MM.1S (cell line): ENCODE measurements around the gene PCED1B.

ENCODE experiments used
- DNase-seq: peaks from one replicate; pipeline ENCODE4 v3.0.0-alpha.2; 2015
- H2AFZ ChIP-seq: fragments of 300-600 bp; sonication (generic); 2 replicates; pipeline ENCODE4 v1.6.0; 2016; ENCODE audit warnings: antibody characterized with exemption, low read length
- H3F3A ChIP-seq: fragments of 300-600 bp; sonication (generic); 2 replicates; pipeline ENCODE4 v1.6.1; 2016; ENCODE audit warnings: mild to moderate bottlenecking, antibody characterized with exemption, low read length, moderate library complexity, mixed read lengths; ENCODE audit not compliant: insufficient read depth
- H3K27ac ChIP-seq: fragments of 300-600 bp; sonication (generic); 2 replicates; pipeline ENCODE4 v1.5.1; 2016; ENCODE audit warnings: mild to moderate bottlenecking, low read length
- H3K27me3 ChIP-seq: fragments of 300-600 bp; sonication (generic); replicated peaks from 2 replicates; pipeline ENCODE4 v1.6.0; 2016; ENCODE audit warnings: low read length; ENCODE audit not compliant: insufficient read depth
- H3K36me3 ChIP-seq: fragments of 300-600 bp; sonication (generic); replicated peaks from 2 replicates; pipeline ENCODE4 v1.6.1; 2016; ENCODE audit warnings: mild to moderate bottlenecking, low read length, mixed read lengths; ENCODE audit not compliant: insufficient read depth
- H3K4me1 ChIP-seq: fragments of 300-600 bp; sonication (generic); 2 replicates; pipeline ENCODE4 v1.6.1; 2016; ENCODE audit warnings: low read length, mixed read lengths
- H3K4me2 ChIP-seq: fragments of 300-600 bp; sonication (generic); 2 replicates; pipeline ENCODE4 v1.6.0; 2016; ENCODE audit warnings: low read depth, low read length
- H3K4me3 ChIP-seq: fragments of 300-600 bp; sonication (generic); 2 replicates; pipeline ENCODE4 v1.5.1; 2016; ENCODE audit warnings: low read length, mixed read lengths
- H3K79me2 ChIP-seq: fragments of 300-600 bp; sonication (generic); 2 replicates; pipeline ENCODE4 v1.6.1; 2016; ENCODE audit warnings: mixed run types, low read length, mixed read lengths
- H3K9ac ChIP-seq: fragments of 300-600 bp; sonication (generic); 2 replicates; pipeline ENCODE4 v1.6.1; 2016; ENCODE audit warnings: low read length, mixed read lengths
- H3K9me2 ChIP-seq: fragments of 300-600 bp; sonication (generic); replicated peaks from 2 replicates; pipeline ENCODE4 v1.6.1; 2016; ENCODE audit warnings: mild to moderate bottlenecking, low read length, mixed read lengths; ENCODE audit not compliant: insufficient read depth
- H3K9me3 ChIP-seq: fragments of 300-600 bp; sonication (generic); replicated peaks from 2 replicates; pipeline ENCODE4 v1.6.1; 2016; ENCODE audit warnings: mild to moderate bottlenecking, low read length, mixed read lengths; ENCODE audit not compliant: insufficient read depth
- H4K20me1 ChIP-seq: fragments of 300-600 bp; sonication (generic); 2 replicates; pipeline ENCODE4 v1.6.1; 2016; ENCODE audit warnings: mild to moderate bottlenecking, low read length, moderate library complexity, mixed read lengths; ENCODE audit not compliant: insufficient read depth
- CTCF ChIP-seq: fragments of 300-600 bp; sonication (generic); IDR thresholded peaks from 2 replicates; pipeline ENCODE4 v1.5.1; 2016; ENCODE audit warnings: antibody characterized with exemption, low read length, mixed read lengths
- EZH2 ChIP-seq: fragments of 300-600 bp; sonication (generic); optimal IDR thresholded peaks from 2 replicates; pipeline ENCODE3; 2017; ENCODE audit warnings: low read depth, mild to moderate bottlenecking, antibody characterized with exemption, low read length, mixed read lengths
- EZH2phosphoT487 ChIP-seq: fragments of 300-600 bp; sonication (generic); IDR thresholded peaks from 2 replicates; pipeline ENCODE4 v1.6.1; 2018; ENCODE audit warnings: antibody characterized with exemption, low read length

Gene PCED1B

GRCh38 chr12:47085815-47086252, 6.4 kb downstream of the PCED1B start:
- no peak overlapping the region for H3K4me3 ChIP-seq
- TF ChIP-seq EZH2phosphoT487 = no peak
- no peak for TF ChIP-seq CTCF
- TF ChIP-seq EZH2 = no peak
- H3F3A ChIP-seq = no peaks in the 10 kb centered on the region
- peak overlapping the region; percentile 26 for H3K4me2 ChIP-seq
- no peak overlapping the region for H3K27ac ChIP-seq
- H3K79me2 ChIP-seq = no peaks in the 10 kb centered on the region
- DNase-seq = peak; percentile 35
- no peak overlapping the region for H3K9ac ChIP-seq
- no peaks in the 10 kb centered on the region for H3K9me3 ChIP-seq
- no peaks in the 10 kb centered on the region for H3K9me2 ChIP-seq
- peaks cover 8% of the 10 kb centered on the region; the same call in 1 of the 2 replicates for H3K4me1 ChIP-seq
- H4K20me1 ChIP-seq = no peaks in the 10 kb centered on the region
- no peaks in the 10 kb centered on the region for H3K27me3 ChIP-seq
- no peak overlapping the region for H2AFZ ChIP-seq
- H3K36me3 ChIP-seq = no peaks in the 10 kb centered on the region

- no peaks in the 10 kb centered on the region for H3K36me3 ChIP-seq
- H3K4me2 ChIP-seq = no peak overlapping the region
- no peaks in the 10 kb centered on the region for H3K9me2 ChIP-seq
- H3K4me1 ChIP-seq = peaks cover 8% of the 10 kb centered on the region; the same call in 1 of the 2 replicates
- TF ChIP-seq EZH2 (no peak), EZH2phosphoT487 (no peak), CTCF (no peak)
- H3K4me3 ChIP-seq = no peak overlapping the region
- DNase-seq = no peak
- no peaks in the 10 kb centered on the region for H3K79me2 ChIP-seq
- no peaks in the 10 kb centered on the region for H3K9me3 ChIP-seq
- H3K27me3 ChIP-seq = no peaks in the 10 kb centered on the region
- no peaks in the 10 kb centered on the region for H4K20me1 ChIP-seq
- H3K9ac ChIP-seq = no peak overlapping the region
- no peaks in the 10 kb centered on the region for H3F3A ChIP-seq
- no peak overlapping the region for H2AFZ ChIP-seq
- no peak overlapping the region for H3K27ac ChIP-seq
Observed at GRCh38 chr12:47087088-47087688, 7.8 kb downstream of the PCED1B start.

- no peak overlapping the region for H3K9ac ChIP-seq
- no peaks in the 10 kb centered on the region for H3F3A ChIP-seq
- DNase-seq = no peak
- no peaks in the 10 kb centered on the region for H3K36me3 ChIP-seq
- H3K27me3 ChIP-seq = no peaks in the 10 kb centered on the region
- H3K9me3 ChIP-seq = no peaks in the 10 kb centered on the region
- H3K4me3 ChIP-seq = no peak overlapping the region
- peaks cover 8% of the 10 kb centered on the region; the same call in 1 of the 2 replicates for H3K4me1 ChIP-seq
- no peak overlapping the region for H3K27ac ChIP-seq
- TF ChIP-seq EZH2 (no peak), EZH2phosphoT487 (no peak), CTCF (no peak)
- no peaks in the 10 kb centered on the region for H3K79me2 ChIP-seq
- no peak overlapping the region for H3K4me2 ChIP-seq
- no peaks in the 10 kb centered on the region for H3K9me2 ChIP-seq
- H4K20me1 ChIP-seq = no peaks in the 10 kb centered on the region
- H2AFZ ChIP-seq = no peak overlapping the region
Observed at GRCh38 chr12:47088021-47088944, 8.9 kb downstream of the PCED1B start.
